NB4 (cell line): ENCODE data around the gene GALNTL6.

ENCODE experiments used
- MYC ChIP-seq: IDR thresholded peaks from 2 replicates; pipeline ENCODE4 v1.6.1; 2011; ENCODE audit warnings: low read depth, low read length
- POLR2A ChIP-seq: IDR thresholded peaks from 2 replicates; pipeline ENCODE4 v1.6.1; 2011; ENCODE audit warnings: mild to moderate bottlenecking; ENCODE audit not compliant: insufficient read length; ENCODE audit errors: extremely low read depth
- TF ChIP-seq, protein P1 (sequence below): IDR thresholded peaks from one replicate; pipeline ENCODE4 v1.5.1; 2012; ENCODE audit warnings: low read depth, low read length

DNA sequence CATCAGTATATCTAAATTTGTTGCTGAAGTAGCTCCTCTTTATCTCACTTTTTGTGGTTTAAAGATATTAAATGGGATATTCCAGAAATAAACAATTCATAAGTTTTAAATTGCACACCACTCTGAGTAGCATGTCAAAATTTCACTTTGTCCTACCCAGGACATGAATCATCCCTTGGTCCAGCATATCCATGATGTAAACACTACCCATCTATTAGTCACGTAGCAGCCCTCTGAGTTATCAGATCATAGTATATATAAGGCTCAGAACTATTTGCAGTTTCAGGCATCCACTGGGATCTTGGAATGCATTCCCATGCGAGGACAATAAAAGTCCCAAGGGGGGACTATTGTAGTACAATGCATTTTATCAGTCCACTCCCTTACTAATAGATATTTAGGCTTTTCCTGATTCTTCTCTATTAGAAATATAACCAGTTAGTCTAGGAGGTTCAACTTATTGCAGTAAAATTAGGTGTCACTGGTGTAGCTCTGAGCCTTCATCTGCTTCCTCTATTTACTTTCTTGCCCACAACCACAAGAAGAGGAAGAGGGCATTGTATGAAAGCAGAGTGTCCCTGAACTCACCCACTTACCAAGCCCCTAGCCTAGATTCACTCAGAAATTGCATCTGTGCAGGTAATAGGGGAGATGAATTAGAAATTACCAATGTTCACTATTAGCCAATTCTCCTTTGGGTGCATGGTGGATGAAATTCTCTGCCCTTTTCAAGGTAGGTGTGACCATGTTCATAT is 945.6 kb downstream of the GALNTL6 start:
- TF ChIP-seq, protein P1, sequence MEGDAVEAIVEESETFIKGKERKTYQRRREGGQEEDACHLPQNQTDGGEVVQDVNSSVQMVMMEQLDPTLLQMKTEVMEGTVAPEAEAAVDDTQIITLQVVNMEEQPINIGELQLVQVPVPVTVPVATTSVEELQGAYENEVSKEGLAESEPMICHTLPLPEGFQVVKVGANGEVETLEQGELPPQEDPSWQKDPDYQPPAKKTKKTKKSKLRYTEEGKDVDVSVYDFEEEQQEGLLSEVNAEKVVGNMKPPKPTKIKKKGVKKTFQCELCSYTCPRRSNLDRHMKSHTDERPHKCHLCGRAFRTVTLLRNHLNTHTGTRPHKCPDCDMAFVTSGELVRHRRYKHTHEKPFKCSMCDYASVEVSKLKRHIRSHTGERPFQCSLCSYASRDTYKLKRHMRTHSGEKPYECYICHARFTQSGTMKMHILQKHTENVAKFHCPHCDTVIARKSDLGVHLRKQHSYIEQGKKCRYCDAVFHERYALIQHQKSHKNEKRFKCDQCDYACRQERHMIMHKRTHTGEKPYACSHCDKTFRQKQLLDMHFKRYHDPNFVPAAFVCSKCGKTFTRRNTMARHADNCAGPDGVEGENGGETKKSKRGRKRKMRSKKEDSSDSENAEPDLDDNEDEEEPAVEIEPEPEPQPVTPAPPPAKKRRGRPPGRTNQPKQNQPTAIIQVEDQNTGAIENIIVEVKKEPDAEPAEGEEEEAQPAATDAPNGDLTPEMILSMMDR, result no peak
- TF ChIP-seq POLR2A (no peak), MYC (no peak)
